Glutamatergic neuron (in vitro differentiated cells): ENCODE data around the gene DNAJB6. TPM values are rescaled to one million over a fixed set of nuclear protein-coding genes. Genes with fewer than 3 reads are reported as not detected.

Source experiments
- DNase-seq: peaks from one replicate; pipeline ENCODE4 v3.0.0; 2022
- H3K27ac Mint-ChIP-seq: one replicate; pipeline ENCODE4 v1.8.0; 2020; ENCODE audit warnings: mild to moderate bottlenecking, mixed read lengths, inconsistent platforms; ENCODE audit not compliant: unreplicated experiment
- H3K27me3 Mint-ChIP-seq: one replicate; pipeline ENCODE4 v1.8.0; 2020; ENCODE audit warnings: mild to moderate bottlenecking, moderate library complexity, mixed read lengths, inconsistent platforms; ENCODE audit not compliant: unreplicated experiment
- H3K36me3 Mint-ChIP-seq: one replicate; pipeline ENCODE4 v1.8.0; 2020; ENCODE audit warnings: mild to moderate bottlenecking, mixed read lengths, inconsistent platforms; ENCODE audit not compliant: unreplicated experiment
- H3K4me1 Mint-ChIP-seq: one replicate; pipeline ENCODE4 v1.8.0; 2020; ENCODE audit warnings: mild to moderate bottlenecking, low read depth, mixed read lengths, inconsistent platforms; ENCODE audit not compliant: unreplicated experiment
- H3K4me3 Mint-ChIP-seq: one replicate; pipeline ENCODE4 v1.8.0; 2020; ENCODE audit warnings: mild to moderate bottlenecking, mixed read lengths, inconsistent platforms; ENCODE audit not compliant: unreplicated experiment
- H3K9me3 Mint-ChIP-seq: one replicate; pipeline ENCODE4 v1.8.0; 2020; ENCODE audit warnings: mild to moderate bottlenecking, moderate library complexity, mixed read lengths, inconsistent platforms; ENCODE audit not compliant: unreplicated experiment
- CTCF ChIP-seq: fragments of 200-600 bp; sonication (generic); IDR thresholded peaks from one replicate; pipeline ENCODE4 v1.5.0; 2021; ENCODE audit not compliant: partially characterized antibody, unreplicated experiment
- total RNA-seq: library from RNA; stranded (reverse); fragmentation: NEBNext Ultra II Directional; extraction: Animal tissue kit (Norgen Biotek cat#: 25700); gene quantifications from one replicate; pipeline ENCODE4 v1.2.1, GENCODE V29; 2021; ENCODE audit not compliant: unreplicated experiment

The DNAJB6 gene
- total RNA-seq, 1 donor from 2014 or later = 120 TPM

GRCh38 chr7:157299613-157300368, 37.0 kb upstream of the DNAJB6 start:
- Mint-ChIP-seq H3K4me1 (peaks cover 3% of the 10 kb centered on the region), H3K4me3 (no peak overlapping the region), H3K9me3 (peaks cover 9% of the 10 kb centered on the region), H3K27me3 (peaks cover 18% of the 10 kb centered on the region), H3K36me3 (peaks cover 8% of the 10 kb centered on the region), H3K27ac (no peak overlapping the region)
- no peak for DNase-seq
- TF ChIP-seq CTCF = no peak

- Mint-ChIP-seq H3K4me1 (peaks cover 3% of the 10 kb centered on the region), H3K9me3 (peaks cover 9% of the 10 kb centered on the region), H3K27me3 (peaks cover 18% of the 10 kb centered on the region), H3K36me3 (peaks cover 8% of the 10 kb centered on the region), H3K27ac (no peak overlapping the region), H3K4me3 (no peak overlapping the region)
- TF ChIP-seq CTCF = no peak
- no peak for DNase-seq
Measured at GRCh38 chr7:157300369-157300825, 36.4 kb upstream of the DNAJB6 start.

GRCh38 chr7:157301610-157302120, 35.1 kb upstream of the DNAJB6 start:
- H3K9me3 Mint-ChIP-seq = peaks cover 9% of the 10 kb centered on the region
- peaks cover 5% of the 10 kb centered on the region for H3K4me1 Mint-ChIP-seq
- H3K36me3 Mint-ChIP-seq = peaks cover 8% of the 10 kb centered on the region
- no peak for DNase-seq
- H3K27ac Mint-ChIP-seq = no peak overlapping the region
- TF ChIP-seq CTCF = no peak
- no peak overlapping the region for H3K4me3 Mint-ChIP-seq
- peaks cover 16% of the 10 kb centered on the region for H3K27me3 Mint-ChIP-seq

- DNase-seq = no peak
- Mint-ChIP-seq H3K4me1 (peaks cover 11% of the 10 kb centered on the region), H3K27ac (no peak overlapping the region), H3K4me3 (no peak overlapping the region), H3K9me3 (no peaks in the 10 kb centered on the region), H3K27me3 (peaks cover 5% of the 10 kb centered on the region), H3K36me3 (no peaks in the 10 kb centered on the region)
- no peak for TF ChIP-seq CTCF
Measured at GRCh38 chr7:157306846-157307838, 29.7 kb upstream of the DNAJB6 start.
